Natural killer cell (primary cell): Measurements from ENCODE around the gene BCAP31. TPM values are rescaled to one million over a fixed set of nuclear protein-coding genes. Genes with fewer than 3 reads are reported as not detected.

Experiments used
- ATAC-seq, 3 donors: fragments of 150-1000 bp in 2 of 3; fragments of 200-7000 bp in 1 of 3; cut with Tn5 transposase; 1 replicate in 1 of 3; 2 replicates in 2 of 3; pipeline ENCODE4 v1.10.0; 2021; ENCODE audit warnings: mild to moderate bottlenecking in 2 of 3, moderate library complexity in 2 of 3
- DNase-seq, 2 donors: peaks; one replicate each; pipeline versions ENCODE4 v3.0.0 to v3.0.0-alpha.2; 2013 to 2021; ENCODE audit warnings: mixed read lengths in 1 of 2
- H3K27ac ChIP-seq: one replicate; pipeline ENCODE4 v1.5.1; 2013; ENCODE audit warnings: mild to moderate bottlenecking, low read length
- H3K27me3 ChIP-seq: one replicate; pipeline ENCODE4 v1.6.1; 2013; ENCODE audit warnings: low read length; ENCODE audit not compliant: control insufficient read depth, insufficient read depth
- H3K36me3 ChIP-seq: one replicate; pipeline ENCODE4 v1.6.1; 2013; ENCODE audit warnings: low read length; ENCODE audit not compliant: control insufficient read depth, insufficient read depth
- H3K4me1 ChIP-seq: one replicate; pipeline ENCODE4 v1.6.1; 2013; ENCODE audit warnings: low read length; ENCODE audit not compliant: control insufficient read depth, insufficient read depth
- H3K4me3 ChIP-seq: one replicate; pipeline ENCODE4 v1.5.1; 2013; ENCODE audit warnings: low read length
- H3K9me3 ChIP-seq: one replicate; pipeline ENCODE4 v1.6.1; 2013; ENCODE audit warnings: low read length; ENCODE audit not compliant: control insufficient read depth, insufficient read depth
- H3K27ac Mint-ChIP-seq, 2 donors: one replicate each; pipeline ENCODE4 v1.8.0; 2022; ENCODE audit warnings: mild to moderate bottlenecking in 2 of 2, mixed read lengths in 2 of 2, moderate library complexity in 1 of 2
- H3K27me3 Mint-ChIP-seq, 2 donors: one replicate each; pipeline ENCODE4 v1.8.0; 2022; ENCODE audit warnings: low read depth in 2 of 2, mixed read lengths in 2 of 2
- H3K36me3 Mint-ChIP-seq: one replicate; pipeline ENCODE4 v1.8.0; 2022; ENCODE audit warnings: mixed read lengths
- H3K4me1 Mint-ChIP-seq, 2 donors: one replicate each; pipeline ENCODE4 v1.8.0; 2022; ENCODE audit warnings: mixed read lengths in 2 of 2
- H3K4me3 Mint-ChIP-seq: one replicate; pipeline ENCODE4 v1.8.0; 2022; ENCODE audit warnings: mild to moderate bottlenecking, moderate library complexity, mixed read lengths
- H3K9me3 Mint-ChIP-seq, 2 donors: one replicate each; pipeline ENCODE4 v1.8.0; 2022; ENCODE audit warnings: mixed read lengths in 2 of 2
- CTCF ChIP-seq: fragments of 200-600 bp; IDR thresholded peaks from one replicate; pipeline ENCODE4 v1.8.0; 2022; ENCODE audit warnings: antibody characterized with exemption
- WGBS: methylation state at CpG from one replicate; pipeline ENCODE4 v1.1.7; 2013; ENCODE audit warnings: missing lambda C conversion rate; ENCODE audit not compliant: insufficient coverage; 5-methylcytosine and 5-hydroxymethylcytosine counted together
- intact Hi-C: fragments of 100-400 bp; cut with micrococcal nuclease; formaldehyde crosslinking; loops from one replicate; pipeline ENCODE4 v1.14.2; 2022
- total RNA-seq, 4 donors: library from RNA; stranded (reverse); fragments of 120-200 nt in 1 of 4; gene quantifications; one replicate each; pipeline versions ENCODE4 v1.2.3 to v1.2.4, GENCODE V29; 2013 to 2022

The BCAP31 gene
- total RNA-seq, 3 donors from 2014 or later (not counting 1 experiment from before 2014, with no cell fraction given), result 109 to 131 (median 119) TPM

GRCh38 chrX:153762626-153763173 is 38.5 kb upstream of the BCAP31 start:
- DNase-seq, result no peak

GRCh38 chrX:153761863-153762262 is 37.7 kb upstream of the BCAP31 start:
- H3K9me3 Mint-ChIP-seq, result no peaks in the 10 kb centered on the region
- H3K36me3 ChIP-seq, result no peaks in the 10 kb centered on the region
- intact Hi-C loops, result loop anchor here (5.0 kb wide), 1 partner anchor 205 kb away; no protein-coding TSS in a partner anchor
- TF ChIP-seq CTCF, result no peak
- whole genome bisulfite sequencing, result 86% methylated on average over 15 of the region's 15 CpGs
- H3K36me3 Mint-ChIP-seq, result no peaks in the 10 kb centered on the region
- H3K4me1 Mint-ChIP-seq, result peaks cover 0 to 14% of the 10 kb centered on the region in 2 donors
- DNase-seq, result no peak
- no peaks in the 10 kb centered on the region for H3K27me3 ChIP-seq
- no peaks in the 10 kb centered on the region for H3K9me3 ChIP-seq
- no peak overlapping the region for H3K4me3 ChIP-seq
- no peak overlapping the region for H3K4me3 Mint-ChIP-seq
- peaks cover 0 to 8% of the 10 kb centered on the region in 2 donors for H3K27me3 Mint-ChIP-seq
- peaks cover 12% of the 10 kb centered on the region for H3K4me1 ChIP-seq
- H3K27ac Mint-ChIP-seq, result no peak overlapping the region
- no peak for ATAC-seq
- H3K27ac ChIP-seq, result no peak overlapping the region

More at GRCh38 chrX:153762626-153763173, 38.5 kb upstream of the BCAP31 start:
- TF ChIP-seq CTCF, result no peak
- Mint-ChIP-seq H3K36me3 (no peaks in the 10 kb centered on the region), H3K4me1 (peaks cover 0 to 16% of the 10 kb centered on the region in 2 donors), H3K4me3 (no peak overlapping the region), H3K27ac (no peak overlapping the region), H3K9me3 (no peaks in the 10 kb centered on the region), H3K27me3 (peaks cover 0 to 2% of the 10 kb centered on the region in 2 donors)
- peaks cover 12% of the 10 kb centered on the region for H3K4me1 ChIP-seq
- H3K27me3 ChIP-seq, result no peaks in the 10 kb centered on the region
- no peak for ATAC-seq
- no peaks in the 10 kb centered on the region for H3K9me3 ChIP-seq
- no peak overlapping the region for H3K4me3 ChIP-seq
- WGBS, result 92% methylated on average over 12 of the region's 14 CpGs
- no peaks in the 10 kb centered on the region for H3K36me3 ChIP-seq
- intact Hi-C loops, result loop anchor here (5.0 kb wide), 1 partner anchor 205 kb away; no protein-coding TSS in a partner anchor
- H3K27ac ChIP-seq, result no peak overlapping the region

GRCh38 chrX:153755136-153755535 is 30.9 kb upstream of the BCAP31 start:
- no peaks in the 10 kb centered on the region for H3K36me3 Mint-ChIP-seq
- no peaks in the 10 kb centered on the region for H3K4me1 Mint-ChIP-seq
- Histone ChIP-seq H3K27ac (no peak overlapping the region), H3K9me3 (no peaks in the 10 kb centered on the region), H3K4me1 (no peaks in the 10 kb centered on the region), H3K36me3 (no peaks in the 10 kb centered on the region), H3K4me3 (no peak overlapping the region), H3K27me3 (no peaks in the 10 kb centered on the region)
- TF ChIP-seq CTCF, result no peak
- H3K27me3 Mint-ChIP-seq, result peaks cover 0 to 18% of the 10 kb centered on the region in 2 donors
- no CpG with 5 or more reads among the region's 1 CpG for WGBS
- intact Hi-C loops, result no loop called here
- DNase-seq (no peak), ATAC-seq (no peak)
- H3K27ac Mint-ChIP-seq, result no peak overlapping the region
- no peak overlapping the region for H3K4me3 Mint-ChIP-seq
- H3K9me3 Mint-ChIP-seq, result no peaks in the 10 kb centered on the region
